Measurements from ENCODE around the gene NSMCE1.

The NSMCE1 gene

GRCh38 chr16:27268376-27269299 is at the start of gene NSMCE1:
NSMCE1 (minus strand) TSS chr16:27268772; CDS start chr16:27257570, 11,202 bp downstream.
- peak; percentile 99 for ATAC-seq

GRCh38 chr16:27317738-27318391 is 49.3 kb upstream of the NSMCE1 start:
- ATAC-seq = peak; percentile 59 to 62

GRCh38 chr16:27317320-27317719 is 48.7 kb upstream of the NSMCE1 start:
- no peak for ATAC-seq

- ATAC-seq = no peak
Measured at GRCh38 chr16:27316038-27316680, 47.6 kb upstream of the NSMCE1 start.

GRCh38 chr16:27315333-27316037 is 46.9 kb upstream of the NSMCE1 start:
- ATAC-seq = peak; percentile 8 to 12

GRCh38 chr16:27314986-27315332 is 46.4 kb upstream of the NSMCE1 start:
- ATAC-seq = no peak

- peak; percentile 8 to 15 for ATAC-seq
Measured at GRCh38 chr16:27314161-27314723, 45.7 kb upstream of the NSMCE1 start.

- peak; percentile 4 to 8 for ATAC-seq
Measured at GRCh38 chr16:27313422-27314160, 45.0 kb upstream of the NSMCE1 start, which contains the start of gene IL4R. IL4R (plus strand) TSS chr16:27313974; CDS start chr16:27340204, 26,230 bp downstream.

GRCh38 chr16:27312580-27313421 is 44.2 kb upstream of the NSMCE1 start:
- no peak for ATAC-seq

- no peak for ATAC-seq
Measured at GRCh38 chr16:27311897-27312303, 43.3 kb upstream of the NSMCE1 start.

- ATAC-seq = no peak
Measured at GRCh38 chr16:27311448-27311830, 42.9 kb upstream of the NSMCE1 start.

- ATAC-seq = no peak
Measured at GRCh38 chr16:27310576-27311447, 42.2 kb upstream of the NSMCE1 start.

GRCh38 chr16:27308792-27309191 is 40.2 kb upstream of the NSMCE1 start:
- ATAC-seq = no peak

GRCh38 chr16:27305839-27306442 is 37.4 kb upstream of the NSMCE1 start:
- no peak for ATAC-seq

- ATAC-seq = no peak
Measured at GRCh38 chr16:27304881-27305745, 36.5 kb upstream of the NSMCE1 start.

- ATAC-seq = no peak
Measured at GRCh38 chr16:27304102-27304501, 35.5 kb upstream of the NSMCE1 start.

GRCh38 chr16:27303256-27304100 is 34.9 kb upstream of the NSMCE1 start:
- ATAC-seq = no peak

All from activated CD4-positive, CD25-positive, alpha-beta regulatory T cell treated with anti-CD3 and anti-CD28 coated beads, Interleukin-2, amount 50 U/mL, for 24 hours (primary cell).